Stimulated activated CD4-positive, alpha-beta T cell treated with anti-CD3 and anti-CD28 coated beads, TNF-alpha, amount 100 ng/mL, for 4 hours (primary cell): ENCODE data around the gene FRMPD4.

ENCODE experiments used
- DNase-seq, 3 experiments: peaks; one replicate each; pipeline ENCODE4 v3.0.0-alpha.2; 2020; ENCODE audit warnings: low read depth in 3 of 3

FRMPD4 gene

GRCh38 chrX:12210971-12211370 is 72.7 kb downstream of the FRMPD4 start:
- no peak for DNase-seq

GRCh38 chrX:12223650-12224049 is 85.4 kb downstream of the FRMPD4 start:
- DNase-seq = no peak

GRCh38 chrX:12225107-12225506 is 86.8 kb downstream of the FRMPD4 start:
- no peak for DNase-seq

- no peak for DNase-seq
Observed at GRCh38 chrX:12227412-12228041, 89.3 kb downstream of the FRMPD4 start.

GRCh38 chrX:12228862-12229261 is 90.6 kb downstream of the FRMPD4 start:
- DNase-seq = no peak

GRCh38 chrX:12229986-12230385 is 91.7 kb downstream of the FRMPD4 start:
- DNase-seq = no peak

GRCh38 chrX:12234534-12235329 is 96.5 kb downstream of the FRMPD4 start:
- DNase-seq = no peak

- DNase-seq = no peak
Observed at GRCh38 chrX:12236156-12236555, 97.9 kb downstream of the FRMPD4 start.

- DNase-seq = no peak
Observed at GRCh38 chrX:12237131-12237530, 98.9 kb downstream of the FRMPD4 start.

- DNase-seq = no peak
Observed at GRCh38 chrX:12237771-12238170, 99.5 kb downstream of the FRMPD4 start.

- no peak for DNase-seq
Observed at GRCh38 chrX:12239356-12240082, 101.2 kb downstream of the FRMPD4 start.

GRCh38 chrX:12240491-12240890 is 102.2 kb downstream of the FRMPD4 start:
- no peak for DNase-seq

GRCh38 chrX:12241026-12241425 is 102.8 kb downstream of the FRMPD4 start:
- no peak for DNase-seq

- DNase-seq = no peak
Observed at GRCh38 chrX:12245650-12246645, 107.7 kb downstream of the FRMPD4 start.

GRCh38 chrX:12249997-12250396 is 111.7 kb downstream of the FRMPD4 start:
- no peak for DNase-seq

GRCh38 chrX:12263211-12263610 is 124.9 kb downstream of the FRMPD4 start:
- DNase-seq = no peak

- DNase-seq = no peak
Observed at GRCh38 chrX:12269484-12269883, 131.2 kb downstream of the FRMPD4 start.

- no peak for DNase-seq
Observed at GRCh38 chrX:12278151-12278550, 139.9 kb downstream of the FRMPD4 start.

GRCh38 chrX:12282991-12283390 is 144.7 kb downstream of the FRMPD4 start:
- DNase-seq = no peak

- DNase-seq = no peak
Observed at GRCh38 chrX:12292996-12293765, 154.9 kb downstream of the FRMPD4 start.

- no peak for DNase-seq
Observed at GRCh38 chrX:12297353-12297752, 159.1 kb downstream of the FRMPD4 start.
